Cardiac fibroblast (primary cell): ENCODE measurements around the gene AP3S2.

Experiments
- DNase-seq, 2 donors: peaks; one replicate each; pipeline versions ENCODE4 v3.0.0 to v3.0.0-alpha.2; 2010; ENCODE audit warnings: low read depth in 2 of 2
- H3K4me3 ChIP-seq, 2 donors: replicated peaks in 1 of 2; 1 replicate in 1 of 2; 2 replicates in 1 of 2; pipeline ENCODE4 v1.5.1; 2011; ENCODE audit warnings: low read depth in 2 of 2, low read length in 2 of 2, mild to moderate bottlenecking in 2 of 2, moderate library complexity in 1 of 2
- TF ChIP-seq, protein P1 (sequence below): IDR thresholded peaks from one replicate; pipeline ENCODE4 v1.5.1; 2011; ENCODE audit warnings: low read depth, mild to moderate bottlenecking, low read length, inconsistent platforms

The AP3S2 gene

DNA sequence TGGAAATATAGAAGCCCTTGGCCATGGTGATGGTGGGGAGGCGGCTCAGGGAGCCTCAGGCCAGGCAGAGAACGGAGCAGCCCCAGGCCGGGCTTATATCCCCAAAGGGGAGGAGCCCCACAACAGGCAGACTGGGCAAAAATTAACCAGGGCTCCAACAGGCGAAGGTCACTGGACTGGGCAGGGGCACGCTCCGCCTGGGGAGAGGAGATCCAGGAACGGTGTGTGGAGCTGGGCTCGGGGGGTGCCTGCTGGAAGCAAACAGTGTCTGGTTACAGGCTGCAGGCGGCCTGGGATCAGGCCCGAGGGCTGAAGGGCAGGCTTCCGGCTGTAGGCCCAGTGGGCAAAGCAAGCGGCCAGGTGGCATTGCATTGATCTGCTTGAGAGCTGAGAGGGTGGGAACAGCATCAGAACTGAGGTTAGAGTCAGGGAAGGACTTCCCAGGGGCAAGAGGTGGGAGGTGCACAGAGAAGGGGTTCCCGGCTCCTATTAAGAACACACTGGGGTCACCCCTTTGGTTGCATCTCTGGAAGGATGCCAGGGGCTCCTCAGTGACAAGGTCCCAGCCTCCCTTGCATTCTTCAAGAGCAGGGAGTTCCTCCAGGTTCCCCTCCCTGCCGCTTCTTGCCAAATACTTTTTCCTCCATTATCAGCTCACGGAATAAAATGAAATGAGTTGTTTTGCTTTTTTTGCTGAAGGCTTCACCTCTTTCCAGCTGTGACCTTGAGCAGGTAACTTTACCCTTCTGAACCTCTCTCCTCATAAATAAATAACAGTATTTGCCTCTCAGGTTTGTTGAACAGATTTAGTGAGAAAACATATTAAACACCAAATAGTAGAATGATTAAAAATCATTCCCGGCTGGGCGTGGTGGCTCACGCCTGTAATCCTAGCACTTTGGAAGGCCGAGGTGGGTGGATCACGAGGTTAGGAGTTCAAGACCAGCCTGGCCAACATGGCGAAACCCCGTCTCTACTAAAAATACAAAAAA, 86.9 kb downstream of the AP3S2 start:
- no peak for DNase-seq
- H3K4me3 ChIP-seq, result no peak overlapping the region
- TF ChIP-seq, protein P1, sequence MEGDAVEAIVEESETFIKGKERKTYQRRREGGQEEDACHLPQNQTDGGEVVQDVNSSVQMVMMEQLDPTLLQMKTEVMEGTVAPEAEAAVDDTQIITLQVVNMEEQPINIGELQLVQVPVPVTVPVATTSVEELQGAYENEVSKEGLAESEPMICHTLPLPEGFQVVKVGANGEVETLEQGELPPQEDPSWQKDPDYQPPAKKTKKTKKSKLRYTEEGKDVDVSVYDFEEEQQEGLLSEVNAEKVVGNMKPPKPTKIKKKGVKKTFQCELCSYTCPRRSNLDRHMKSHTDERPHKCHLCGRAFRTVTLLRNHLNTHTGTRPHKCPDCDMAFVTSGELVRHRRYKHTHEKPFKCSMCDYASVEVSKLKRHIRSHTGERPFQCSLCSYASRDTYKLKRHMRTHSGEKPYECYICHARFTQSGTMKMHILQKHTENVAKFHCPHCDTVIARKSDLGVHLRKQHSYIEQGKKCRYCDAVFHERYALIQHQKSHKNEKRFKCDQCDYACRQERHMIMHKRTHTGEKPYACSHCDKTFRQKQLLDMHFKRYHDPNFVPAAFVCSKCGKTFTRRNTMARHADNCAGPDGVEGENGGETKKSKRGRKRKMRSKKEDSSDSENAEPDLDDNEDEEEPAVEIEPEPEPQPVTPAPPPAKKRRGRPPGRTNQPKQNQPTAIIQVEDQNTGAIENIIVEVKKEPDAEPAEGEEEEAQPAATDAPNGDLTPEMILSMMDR, result no peak

DNA sequence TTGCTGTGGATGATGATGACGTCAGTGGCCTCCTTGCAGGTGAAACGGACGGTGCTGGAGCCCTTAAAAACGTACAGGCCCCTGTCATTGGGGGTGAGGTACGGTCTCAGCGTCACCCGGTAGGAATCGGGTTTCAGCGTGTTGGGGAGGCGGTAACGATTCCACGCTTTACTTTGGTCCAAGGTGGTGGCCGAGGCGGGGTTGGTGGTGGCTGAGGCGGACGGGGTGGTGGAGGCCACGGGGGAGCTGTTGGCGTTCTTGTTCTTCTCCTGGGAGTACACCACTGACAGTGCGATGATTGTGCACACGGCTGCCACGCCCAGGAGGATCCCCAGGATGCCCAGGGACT, 87.6 kb downstream of the AP3S2 start:
- TF ChIP-seq, protein P1, result no peak
- DNase-seq, result no peak
- H3K4me3 ChIP-seq, result no peak overlapping the region

DNA sequence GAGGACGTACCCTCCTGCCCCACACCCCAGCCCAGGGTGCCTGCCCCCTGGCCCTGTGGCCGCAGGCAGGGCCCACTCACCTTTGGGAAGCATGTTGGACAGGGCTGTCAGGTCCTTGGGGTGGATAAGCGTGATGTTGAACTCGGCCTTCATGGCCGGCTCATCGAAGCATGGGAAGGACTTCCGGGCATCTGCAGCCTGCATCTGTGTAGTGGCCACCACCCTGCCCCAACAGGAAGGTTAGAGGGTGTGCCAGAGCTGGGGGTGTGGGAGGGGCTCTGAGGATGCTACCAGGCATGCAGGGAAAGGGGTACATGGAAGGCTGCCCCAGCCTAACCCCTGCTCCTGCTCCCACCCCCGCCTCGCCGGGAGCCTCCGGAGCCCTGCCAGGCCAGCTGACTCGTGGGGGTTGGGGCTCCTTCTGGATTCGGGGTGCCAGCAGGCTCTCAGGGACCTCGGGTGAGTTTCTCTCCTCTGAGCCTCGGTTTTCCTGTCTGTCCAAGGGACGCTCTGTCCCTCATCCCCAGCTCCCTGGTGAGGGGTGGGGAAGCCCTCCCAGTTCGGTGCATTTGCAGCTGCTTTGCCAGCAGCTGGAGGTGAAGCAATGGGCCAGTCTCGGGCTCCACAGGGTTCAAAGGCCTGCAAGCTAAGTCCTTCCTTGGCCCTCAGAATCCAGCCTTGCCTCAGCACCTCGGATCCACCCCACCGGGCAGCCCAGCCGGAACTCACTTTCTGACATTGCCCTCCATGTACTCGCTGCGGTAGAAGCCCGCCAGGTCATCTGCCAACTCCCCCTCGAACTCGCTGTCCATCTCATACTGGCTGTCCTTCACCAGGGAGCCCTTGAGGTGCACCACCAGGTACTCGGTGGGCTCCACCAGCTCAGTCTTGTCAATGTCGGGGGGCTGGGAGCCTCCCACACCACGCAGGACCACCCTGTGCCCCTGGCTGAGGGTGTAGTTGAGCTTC, 88.3 kb downstream of the AP3S2 start:
- no peak overlapping the region for H3K4me3 ChIP-seq
- TF ChIP-seq, protein P1, result no peak
- DNase-seq, result no peak

DNA sequence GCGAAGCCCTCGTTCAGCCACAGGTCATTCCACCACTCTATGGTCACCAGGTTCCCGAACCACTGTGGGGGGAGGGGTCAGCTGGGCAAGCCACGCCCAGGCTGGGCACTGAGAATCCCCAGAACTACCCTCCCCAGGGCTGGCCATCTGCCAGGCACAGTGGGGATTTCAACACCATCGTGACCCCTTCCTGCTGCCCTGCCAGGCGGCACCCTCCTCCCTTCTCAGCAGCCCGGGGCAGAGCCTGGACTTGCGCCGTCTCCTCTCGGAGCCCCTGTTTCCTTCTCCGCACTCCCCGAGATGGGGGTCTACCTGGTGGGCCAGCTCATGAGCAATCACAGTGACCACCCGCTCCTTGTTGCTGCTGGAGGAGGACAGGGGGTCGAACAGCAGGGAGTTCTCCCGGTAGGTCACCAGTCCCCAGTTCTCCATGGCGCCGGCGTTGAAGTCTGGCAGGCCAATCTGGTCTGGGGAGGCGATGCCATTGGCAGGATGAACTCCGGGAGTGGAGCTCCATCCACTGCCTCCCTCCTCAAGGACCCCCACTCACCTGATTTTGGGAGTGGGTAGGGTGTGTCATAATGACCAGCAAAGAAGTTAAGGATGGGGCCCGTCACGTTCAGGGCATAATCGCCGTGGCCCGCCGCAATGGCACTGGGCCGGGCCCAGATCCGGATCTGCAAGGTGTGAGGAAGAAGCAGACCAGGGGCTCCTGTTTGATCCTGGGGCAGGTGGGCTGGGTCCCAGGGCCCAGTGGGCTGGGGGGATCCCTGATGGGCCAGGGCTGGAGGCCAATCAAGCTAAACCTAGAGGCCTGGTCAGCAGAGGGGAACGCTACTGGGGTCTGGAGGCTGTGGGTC, 89.6 kb downstream of the AP3S2 start:
- peak in 1 of 2 donors; percentile 36 for DNase-seq
- TF ChIP-seq, protein P1, result no peak
- no peak overlapping the region for H3K4me3 ChIP-seq

DNA sequence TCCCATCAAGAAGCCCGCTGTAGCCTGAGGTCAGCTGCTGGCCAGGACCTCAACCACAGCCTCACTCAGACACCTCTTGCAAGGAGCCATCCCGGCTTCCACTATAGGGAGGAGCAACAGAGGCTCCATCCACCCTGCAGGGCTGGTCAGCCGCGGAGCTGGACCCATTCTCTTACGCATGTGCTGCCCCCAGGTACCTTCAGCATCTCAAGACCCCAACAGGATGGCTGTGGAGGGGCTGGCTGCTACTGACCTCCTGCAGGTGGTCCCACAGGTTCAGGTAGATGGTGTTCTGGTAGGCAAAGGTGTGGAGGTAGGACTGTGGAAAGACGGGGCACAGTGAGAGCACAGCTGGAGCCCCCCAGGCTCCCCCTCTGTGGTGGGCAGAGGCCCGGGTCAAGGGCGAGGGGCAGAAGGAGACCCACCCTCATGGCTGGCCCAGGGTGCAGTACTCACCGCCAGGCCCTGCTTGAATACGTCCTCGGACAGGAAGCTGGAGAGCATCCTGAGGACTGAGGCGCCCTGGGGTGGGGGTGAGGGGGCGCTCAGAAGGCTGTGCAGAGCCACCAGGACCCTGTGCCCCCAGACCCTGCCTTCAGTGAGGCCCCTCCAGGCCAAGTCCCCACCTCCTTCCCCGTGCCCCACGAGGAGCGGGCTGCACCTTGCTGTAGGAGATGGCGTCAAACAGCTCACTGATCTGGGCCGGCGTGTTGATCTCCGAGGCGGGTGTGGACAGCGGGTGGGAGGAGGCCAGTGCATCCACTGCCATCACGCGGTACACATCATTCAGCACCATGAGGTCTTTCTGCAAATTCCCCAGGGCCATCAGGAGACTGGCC, 90.6 kb downstream of the AP3S2 start:
- H3K4me3 ChIP-seq, result no peak overlapping the region
- TF ChIP-seq, protein P1, result no peak
- DNase-seq, result no peak
